IPS-15b (cell line): ENCODE results near the gene AOAH.

Experiments
- H3K27me3 ChIP-seq: one replicate; pipeline ENCODE4 v1.6.1; 2013; ENCODE audit warnings: low read length; ENCODE audit not compliant: control insufficient read depth, insufficient read depth
- H3K36me3 ChIP-seq: one replicate; pipeline ENCODE4 v1.6.1; 2013; ENCODE audit warnings: low read length; ENCODE audit not compliant: control insufficient read depth, insufficient read depth
- H3K4me1 ChIP-seq: one replicate; pipeline ENCODE4 v1.6.1; 2013; ENCODE audit warnings: mild to moderate bottlenecking, low read length; ENCODE audit not compliant: control insufficient read depth, insufficient read depth
- H3K4me3 ChIP-seq: one replicate; pipeline ENCODE4 v1.5.1; 2013; ENCODE audit warnings: low read depth, low read length
- H3K9ac ChIP-seq: one replicate; pipeline ENCODE4 v1.6.1; 2013; ENCODE audit warnings: low read depth, mild to moderate bottlenecking, low read length
- H3K9me3 ChIP-seq: one replicate; pipeline ENCODE4 v1.6.1; 2013; ENCODE audit warnings: mild to moderate bottlenecking, low read length; ENCODE audit not compliant: control insufficient read depth, insufficient read depth

AOAH gene

GRCh38 chr7:36522453-36523007 lies 201.8 kb downstream of the AOAH start:
- H3K27me3 ChIP-seq: no peaks in the 10 kb centered on the region
- H3K36me3 ChIP-seq: no peaks in the 10 kb centered on the region
- H3K4me1 ChIP-seq: no peaks in the 10 kb centered on the region
- H3K9me3 ChIP-seq: no peaks in the 10 kb centered on the region
- no peak overlapping the region for H3K4me3 ChIP-seq
- no peak overlapping the region for H3K9ac ChIP-seq

- Histone ChIP-seq H3K9ac (no peak overlapping the region), H3K4me1 (no peaks in the 10 kb centered on the region), H3K4me3 (no peak overlapping the region), H3K9me3 (no peaks in the 10 kb centered on the region), H3K36me3 (no peaks in the 10 kb centered on the region), H3K27me3 (no peaks in the 10 kb centered on the region)
Measured at GRCh38 chr7:36521911-36522310, 202.4 kb downstream of the AOAH start.

- H3K9me3 ChIP-seq: no peaks in the 10 kb centered on the region
- H3K27me3 ChIP-seq: no peaks in the 10 kb centered on the region
- H3K4me1 ChIP-seq: no peaks in the 10 kb centered on the region
- H3K4me3 ChIP-seq: no peak overlapping the region
- no peak overlapping the region for H3K9ac ChIP-seq
- H3K36me3 ChIP-seq: no peaks in the 10 kb centered on the region
Measured at GRCh38 chr7:36521133-36521532, 203.2 kb downstream of the AOAH start.

GRCh38 chr7:36515847-36516246 lies 208.4 kb downstream of the AOAH start:
- no peak overlapping the region for H3K9ac ChIP-seq
- H3K9me3 ChIP-seq: no peaks in the 10 kb centered on the region
- H3K4me3 ChIP-seq: no peak overlapping the region
- no peaks in the 10 kb centered on the region for H3K36me3 ChIP-seq
- H3K4me1 ChIP-seq: no peaks in the 10 kb centered on the region
- no peaks in the 10 kb centered on the region for H3K27me3 ChIP-seq

- H3K36me3 ChIP-seq: no peaks in the 10 kb centered on the region
- H3K4me1 ChIP-seq: no peaks in the 10 kb centered on the region
- no peak overlapping the region for H3K9ac ChIP-seq
- H3K27me3 ChIP-seq: no peaks in the 10 kb centered on the region
- H3K9me3 ChIP-seq: no peaks in the 10 kb centered on the region
- no peak overlapping the region for H3K4me3 ChIP-seq
Measured at GRCh38 chr7:36514289-36515243, 209.7 kb downstream of the AOAH start.

GRCh38 chr7:36513393-36513792 lies 210.9 kb downstream of the AOAH start:
- no peaks in the 10 kb centered on the region for H3K4me1 ChIP-seq
- no peaks in the 10 kb centered on the region for H3K27me3 ChIP-seq
- no peaks in the 10 kb centered on the region for H3K36me3 ChIP-seq
- no peak overlapping the region for H3K9ac ChIP-seq
- no peak overlapping the region for H3K4me3 ChIP-seq
- H3K9me3 ChIP-seq: no peaks in the 10 kb centered on the region

- no peaks in the 10 kb centered on the region for H3K36me3 ChIP-seq
- H3K9ac ChIP-seq: no peak overlapping the region
- no peaks in the 10 kb centered on the region for H3K9me3 ChIP-seq
- no peaks in the 10 kb centered on the region for H3K4me1 ChIP-seq
- H3K27me3 ChIP-seq: no peaks in the 10 kb centered on the region
- no peak overlapping the region for H3K4me3 ChIP-seq
Measured at GRCh38 chr7:36512616-36513015, 211.7 kb downstream of the AOAH start.

GRCh38 chr7:36509962-36510361 lies 214.3 kb downstream of the AOAH start:
- Histone ChIP-seq H3K9me3 (no peaks in the 10 kb centered on the region), H3K9ac (no peak overlapping the region), H3K4me3 (no peak overlapping the region), H3K4me1 (no peaks in the 10 kb centered on the region), H3K27me3 (no peaks in the 10 kb centered on the region), H3K36me3 (no peaks in the 10 kb centered on the region)

GRCh38 chr7:36507475-36508440 lies 216.5 kb downstream of the AOAH start:
- Histone ChIP-seq H3K9me3 (no peaks in the 10 kb centered on the region), H3K9ac (no peak overlapping the region), H3K27me3 (no peaks in the 10 kb centered on the region), H3K4me3 (no peak overlapping the region), H3K36me3 (no peaks in the 10 kb centered on the region), H3K4me1 (no peaks in the 10 kb centered on the region)

- Histone ChIP-seq H3K9me3 (no peaks in the 10 kb centered on the region), H3K9ac (no peak overlapping the region), H3K27me3 (no peaks in the 10 kb centered on the region), H3K4me1 (no peaks in the 10 kb centered on the region), H3K4me3 (no peak overlapping the region), H3K36me3 (no peaks in the 10 kb centered on the region)
Measured at GRCh38 chr7:36506820-36507219, 217.5 kb downstream of the AOAH start.

GRCh38 chr7:36506130-36506798 lies 218.0 kb downstream of the AOAH start:
- no peaks in the 10 kb centered on the region for H3K36me3 ChIP-seq
- H3K27me3 ChIP-seq: no peaks in the 10 kb centered on the region
- no peak overlapping the region for H3K4me3 ChIP-seq
- H3K4me1 ChIP-seq: no peaks in the 10 kb centered on the region
- no peak overlapping the region for H3K9ac ChIP-seq
- H3K9me3 ChIP-seq: no peaks in the 10 kb centered on the region
